ENCODE measurements around the gene GTF2IRD1.
"Not testable (repeated sequence)": the region's sequence is repeated elsewhere in the genome, so short reads cannot be mapped to it uniquely, and the experiment has no call there.

DNA sequence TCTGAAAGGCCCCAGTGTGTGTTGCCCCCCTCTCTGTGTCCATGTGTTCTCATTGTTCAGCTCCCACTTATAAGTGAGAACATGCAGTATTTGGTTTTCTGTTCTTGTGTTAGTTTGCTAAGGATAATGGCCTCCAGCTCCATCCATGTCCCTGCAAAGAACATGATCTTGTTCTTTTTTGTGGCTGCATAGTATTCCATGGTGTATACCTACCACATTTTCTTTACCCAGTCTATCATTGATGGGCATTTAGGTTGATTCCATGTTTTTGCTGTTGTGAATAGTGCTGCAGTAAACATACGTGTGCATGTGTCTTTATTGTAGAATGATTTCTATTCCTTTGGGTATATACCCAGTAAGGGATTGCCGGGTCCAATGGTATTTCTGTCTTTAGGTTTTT lies 37.8 kb downstream of the GTF2IRD1 start:
- TF ChIP-seq, protein P1, sequence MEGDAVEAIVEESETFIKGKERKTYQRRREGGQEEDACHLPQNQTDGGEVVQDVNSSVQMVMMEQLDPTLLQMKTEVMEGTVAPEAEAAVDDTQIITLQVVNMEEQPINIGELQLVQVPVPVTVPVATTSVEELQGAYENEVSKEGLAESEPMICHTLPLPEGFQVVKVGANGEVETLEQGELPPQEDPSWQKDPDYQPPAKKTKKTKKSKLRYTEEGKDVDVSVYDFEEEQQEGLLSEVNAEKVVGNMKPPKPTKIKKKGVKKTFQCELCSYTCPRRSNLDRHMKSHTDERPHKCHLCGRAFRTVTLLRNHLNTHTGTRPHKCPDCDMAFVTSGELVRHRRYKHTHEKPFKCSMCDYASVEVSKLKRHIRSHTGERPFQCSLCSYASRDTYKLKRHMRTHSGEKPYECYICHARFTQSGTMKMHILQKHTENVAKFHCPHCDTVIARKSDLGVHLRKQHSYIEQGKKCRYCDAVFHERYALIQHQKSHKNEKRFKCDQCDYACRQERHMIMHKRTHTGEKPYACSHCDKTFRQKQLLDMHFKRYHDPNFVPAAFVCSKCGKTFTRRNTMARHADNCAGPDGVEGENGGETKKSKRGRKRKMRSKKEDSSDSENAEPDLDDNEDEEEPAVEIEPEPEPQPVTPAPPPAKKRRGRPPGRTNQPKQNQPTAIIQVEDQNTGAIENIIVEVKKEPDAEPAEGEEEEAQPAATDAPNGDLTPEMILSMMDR (conservative IDR thresholded peaks at IDR 0.05; ENCODE audit: low read depth, low read length) = not testable (repeated sequence)
- TF ChIP-seq EZH2 (IDR thresholded peaks at IDR 0.05; ENCODE audit: low read length, unreplicated experiment) = not testable (repeated sequence)

Measured in PC-3 (cell line).